Testis (tissue), 2 donors: Measurements from ENCODE around the gene SLC1A3.

ENCODE experiments used
- CTCF ChIP-seq, 3 experiments: fragments of 450-650 bp in 2 of 3; fragments of 200-600 bp in 1 of 3; sonication (generic) in 1 of 3; IDR thresholded peaks; one replicate each; pipeline ENCODE4 v1.5.1; 2016 to 2019; ENCODE audit warnings: antibody characterized with exemption in 3 of 3, mild to moderate bottlenecking in 2 of 3, moderate library complexity in 1 of 3
- POLR2A ChIP-seq: fragments of 450-650 bp; IDR thresholded peaks from one replicate; pipeline ENCODE4 v1.6.1; 2017; ENCODE audit warnings: antibody characterized with exemption, mild to moderate bottlenecking, moderate library complexity

GRCh38 chr5:36641431-36641830 lies 35.0 kb downstream of the SLC1A3 start:
- no peak for TF ChIP-seq CTCF (IDR thresholded peaks at IDR 0.05)
- no peak for TF ChIP-seq POLR2A
